IPS-15b (cell line): Measurements from ENCODE around the gene PLEKHJ1.

ENCODE experiments used
- H3K27me3 ChIP-seq: one replicate; pipeline ENCODE4 v1.6.1; 2013; ENCODE audit warnings: low read length; ENCODE audit not compliant: control insufficient read depth, insufficient read depth
- H3K36me3 ChIP-seq: one replicate; pipeline ENCODE4 v1.6.1; 2013; ENCODE audit warnings: low read length; ENCODE audit not compliant: control insufficient read depth, insufficient read depth
- H3K4me1 ChIP-seq: one replicate; pipeline ENCODE4 v1.6.1; 2013; ENCODE audit warnings: mild to moderate bottlenecking, low read length; ENCODE audit not compliant: control insufficient read depth, insufficient read depth
- H3K4me3 ChIP-seq: one replicate; pipeline ENCODE4 v1.5.1; 2013; ENCODE audit warnings: low read depth, low read length
- H3K9ac ChIP-seq: one replicate; pipeline ENCODE4 v1.6.1; 2013; ENCODE audit warnings: low read depth, mild to moderate bottlenecking, low read length
- H3K9me3 ChIP-seq: one replicate; pipeline ENCODE4 v1.6.1; 2013; ENCODE audit warnings: mild to moderate bottlenecking, low read length; ENCODE audit not compliant: control insufficient read depth, insufficient read depth

PLEKHJ1 gene

GRCh38 chr19:2194513-2195078, 41.5 kb downstream of the PLEKHJ1 start:
- Histone ChIP-seq H3K9ac (no peak overlapping the region), H3K9me3 (no peaks in the 10 kb centered on the region), H3K27me3 (no peaks in the 10 kb centered on the region), H3K4me1 (no peaks in the 10 kb centered on the region), H3K36me3 (peaks cover 46% of the 10 kb centered on the region), H3K4me3 (no peak overlapping the region)

GRCh38 chr19:2193807-2194206, 42.3 kb downstream of the PLEKHJ1 start:
- Histone ChIP-seq H3K4me3 (no peak overlapping the region), H3K9me3 (no peaks in the 10 kb centered on the region), H3K9ac (no peak overlapping the region), H3K36me3 (peaks cover 54% of the 10 kb centered on the region), H3K4me1 (no peaks in the 10 kb centered on the region), H3K27me3 (no peaks in the 10 kb centered on the region)

- no peaks in the 10 kb centered on the region for H3K9me3 ChIP-seq
- peaks cover 60% of the 10 kb centered on the region for H3K36me3 ChIP-seq
These were observed 43.3 kb downstream of the PLEKHJ1 start for GRCh38 chr19:2192862-2193261.

GRCh38 chr19:2191456-2192310, 44.4 kb downstream of the PLEKHJ1 start:
- Histone ChIP-seq H3K4me3 (no peak overlapping the region), H3K36me3 (peaks cover 61% of the 10 kb centered on the region), H3K9me3 (no peaks in the 10 kb centered on the region), H3K27me3 (no peaks in the 10 kb centered on the region), H3K4me1 (no peaks in the 10 kb centered on the region), H3K9ac (no peak overlapping the region)

More at GRCh38 chr19:2192862-2193261, 43.3 kb downstream of the PLEKHJ1 start:
- Histone ChIP-seq H3K27me3 (no peaks in the 10 kb centered on the region), H3K4me3 (no peak overlapping the region), H3K9ac (no peak overlapping the region), H3K4me1 (no peaks in the 10 kb centered on the region)

GRCh38 chr19:2190848-2191455, 45.2 kb downstream of the PLEKHJ1 start:
- Histone ChIP-seq H3K4me1 (no peaks in the 10 kb centered on the region), H3K36me3 (peaks cover 66% of the 10 kb centered on the region), H3K9me3 (no peaks in the 10 kb centered on the region), H3K27me3 (no peaks in the 10 kb centered on the region), H3K9ac (no peak overlapping the region), H3K4me3 (no peak overlapping the region)

GRCh38 chr19:2189880-2190279, 46.2 kb downstream of the PLEKHJ1 start:
- H3K9me3 ChIP-seq, result no peaks in the 10 kb centered on the region
- H3K36me3 ChIP-seq, result peaks cover 58% of the 10 kb centered on the region
- H3K9ac ChIP-seq, result no peak overlapping the region
- no peaks in the 10 kb centered on the region for H3K4me1 ChIP-seq
- H3K27me3 ChIP-seq, result no peaks in the 10 kb centered on the region
- no peak overlapping the region for H3K4me3 ChIP-seq

GRCh38 chr19:2188708-2189385, 47.3 kb downstream of the PLEKHJ1 start:
- H3K4me3 ChIP-seq, result no peak overlapping the region
- peaks cover 56% of the 10 kb centered on the region for H3K36me3 ChIP-seq
- no peaks in the 10 kb centered on the region for H3K9me3 ChIP-seq
- H3K9ac ChIP-seq, result no peak overlapping the region
- no peaks in the 10 kb centered on the region for H3K27me3 ChIP-seq
- no peaks in the 10 kb centered on the region for H3K4me1 ChIP-seq

- Histone ChIP-seq H3K27me3 (no peaks in the 10 kb centered on the region), H3K36me3 (peaks cover 56% of the 10 kb centered on the region), H3K9me3 (no peaks in the 10 kb centered on the region), H3K4me3 (no peak overlapping the region), H3K4me1 (no peaks in the 10 kb centered on the region), H3K9ac (peak overlapping the region; percentile 37)
These were observed 49.0 kb downstream of the PLEKHJ1 start for GRCh38 chr19:2187159-2187558.

- H3K36me3 ChIP-seq, result peaks cover 47% of the 10 kb centered on the region
- H3K27me3 ChIP-seq, result no peaks in the 10 kb centered on the region
- no peak overlapping the region for H3K4me3 ChIP-seq
- no peak overlapping the region for H3K9ac ChIP-seq
- H3K4me1 ChIP-seq, result no peaks in the 10 kb centered on the region
- H3K9me3 ChIP-seq, result no peaks in the 10 kb centered on the region
These were observed 49.9 kb downstream of the PLEKHJ1 start for GRCh38 chr19:2186071-2186846.

GRCh38 chr19:2185734-2186070, 50.4 kb downstream of the PLEKHJ1 start:
- Histone ChIP-seq H3K4me3 (no peak overlapping the region), H3K9me3 (no peaks in the 10 kb centered on the region), H3K9ac (no peak overlapping the region), H3K36me3 (peaks cover 43% of the 10 kb centered on the region), H3K4me1 (no peaks in the 10 kb centered on the region), H3K27me3 (no peaks in the 10 kb centered on the region)

- Histone ChIP-seq H3K36me3 (peaks cover 36% of the 10 kb centered on the region), H3K27me3 (no peaks in the 10 kb centered on the region), H3K9me3 (no peaks in the 10 kb centered on the region), H3K9ac (no peak overlapping the region), H3K4me3 (no peak overlapping the region), H3K4me1 (no peaks in the 10 kb centered on the region)
These were observed 51.6 kb downstream of the PLEKHJ1 start for GRCh38 chr19:2184422-2184975.
